ENCODE data around the gene SPRED2.

Gene SPRED2

GRCh38 chr2:65443509-65444186 is 11.2 kb upstream of the SPRED2 start:
- in situ Hi-C loops (cut with HindIII; ENCODE audit: low sequenced_read_pairs), result no loop called here

GRCh38 chr2:65442420-65443020 is 10.1 kb upstream of the SPRED2 start:
- in situ Hi-C loops (cut with HindIII; ENCODE audit: low sequenced_read_pairs), result no loop called here

- in situ Hi-C loops (cut with HindIII; ENCODE audit: low sequenced_read_pairs), result no loop called here
Observed at GRCh38 chr2:65438137-65438899, 5.9 kb upstream of the SPRED2 start.

GRCh38 chr2:65437392-65438135 is 5.2 kb upstream of the SPRED2 start:
- in situ Hi-C loops (cut with HindIII; ENCODE audit: low sequenced_read_pairs), result no loop called here

- in situ Hi-C loops (cut with HindIII; ENCODE audit: low sequenced_read_pairs), result no loop called here
Observed at GRCh38 chr2:65436824-65437221, 4.4 kb upstream of the SPRED2 start.

- in situ Hi-C loops (cut with HindIII; ENCODE audit: low sequenced_read_pairs), result no loop called here
Observed at GRCh38 chr2:65436169-65436823, 3.9 kb upstream of the SPRED2 start.

- in situ Hi-C loops (cut with HindIII; ENCODE audit: low sequenced_read_pairs), result no loop called here
Observed at GRCh38 chr2:65435625-65436168, 3.3 kb upstream of the SPRED2 start.

- in situ Hi-C loops (cut with HindIII; ENCODE audit: low sequenced_read_pairs), result no loop called here
Observed at GRCh38 chr2:65434592-65435241, 2.3 kb upstream of the SPRED2 start.

- in situ Hi-C loops (cut with HindIII; ENCODE audit: low sequenced_read_pairs), result no loop called here
Observed at GRCh38 chr2:65431421-65432226, 775 bp downstream of the SPRED2 start.

GRCh38 chr2:65430603-65431420 is 1.6 kb downstream of the SPRED2 start:
- in situ Hi-C loops (cut with HindIII; ENCODE audit: low sequenced_read_pairs), result no loop called here

GRCh38 chr2:65429786-65430602 is 2.4 kb downstream of the SPRED2 start:
- in situ Hi-C loops (cut with HindIII; ENCODE audit: low sequenced_read_pairs), result no loop called here

GRCh38 chr2:65427532-65427931 is 4.9 kb downstream of the SPRED2 start:
- in situ Hi-C loops (cut with HindIII; ENCODE audit: low sequenced_read_pairs), result no loop called here

- in situ Hi-C loops (cut with HindIII; ENCODE audit: low sequenced_read_pairs), result no loop called here
Observed at GRCh38 chr2:65425276-65425675, 7.1 kb downstream of the SPRED2 start.

GRCh38 chr2:65424391-65424790 is 8.0 kb downstream of the SPRED2 start:
- in situ Hi-C loops (cut with HindIII; ENCODE audit: low sequenced_read_pairs), result no loop called here

- in situ Hi-C loops (cut with HindIII; ENCODE audit: low sequenced_read_pairs), result no loop called here
Observed at GRCh38 chr2:65421432-65421748, 11.0 kb downstream of the SPRED2 start.

GRCh38 chr2:65420712-65421431 is 11.5 kb downstream of the SPRED2 start:
- in situ Hi-C loops (cut with HindIII; ENCODE audit: low sequenced_read_pairs), result no loop called here

- in situ Hi-C loops (cut with HindIII; ENCODE audit: low sequenced_read_pairs), result no loop called here
Observed at GRCh38 chr2:65417509-65418085, 14.8 kb downstream of the SPRED2 start.
